Smooth muscle cell (in vitro differentiated cells): ENCODE measurements around the gene ALAD. TPM values are rescaled to one million over a fixed set of nuclear protein-coding genes. Genes with fewer than 3 reads are reported as not detected.
A peak's percentile ranks its signal among the peaks of the same experiment; 100 is the strongest.

Experiments
- DNase-seq: peaks from one replicate; lab custom pipeline; 2025; ENCODE audit not compliant: unreplicated experiment; lab: John Stamatoyannopoulos, UW
- H2AFZ ChIP-seq: fragments of 200-600 bp; sonication (generic); 2 replicates; pipeline ENCODE4 v1.6.0; 2016; ENCODE audit warnings: antibody characterized with exemption, low read depth, mild to moderate bottlenecking
- H3F3A ChIP-seq: fragments of 200-600 bp; sonication (generic); 2 replicates; pipeline ENCODE4 v1.6.0; 2017; ENCODE audit warnings: antibody characterized with exemption, low read depth
- H3K27ac ChIP-seq: fragments of 200-600 bp; sonication (generic); 2 replicates; pipeline ENCODE4 v1.5.1; 2016; ENCODE audit warnings: low read depth, mild to moderate bottlenecking
- H3K27me3 ChIP-seq: fragments of 200-600 bp; sonication (generic); 2 replicates; pipeline ENCODE4 v1.6.1; 2016; ENCODE audit warnings: low read depth, mild to moderate bottlenecking
- H3K36me3 ChIP-seq: fragments of 200-600 bp; sonication (generic); 2 replicates; pipeline ENCODE4 v1.5.1; 2016; ENCODE audit warnings: low read depth
- H3K4me1 ChIP-seq: fragments of 200-600 bp; sonication (generic); 2 replicates; pipeline ENCODE4 v1.5.1; 2016; ENCODE audit warnings: low read depth
- H3K4me2 ChIP-seq: fragments of 200-600 bp; sonication (generic); 2 replicates; pipeline ENCODE4 v1.6.0; 2016; ENCODE audit warnings: mild to moderate bottlenecking
- H3K4me3 ChIP-seq: fragments of 200-600 bp; sonication (generic); 2 replicates; pipeline ENCODE4 v1.5.1; 2016; ENCODE audit warnings: mild to moderate bottlenecking
- H3K79me2 ChIP-seq: fragments of 200-600 bp; sonication (generic); 2 replicates; pipeline ENCODE4 v1.6.0; 2016; ENCODE audit warnings: low read depth, mild to moderate bottlenecking
- H3K9ac ChIP-seq: fragments of 200-600 bp; sonication (generic); 2 replicates; pipeline ENCODE4 v1.6.0; 2016; ENCODE audit warnings: low read depth
- H3K9me3 ChIP-seq: fragments of 200-600 bp; sonication (generic); replicated peaks from 2 replicates; pipeline ENCODE4 v1.5.1; 2016; ENCODE audit warnings: low read depth
- H4K20me1 ChIP-seq: fragments of 200-600 bp; sonication (generic); 2 replicates; pipeline ENCODE4 v1.6.0; 2016; ENCODE audit warnings: low read depth
- WGBS: methylation state at CpG from one replicate; pipeline ENCODE4 v1.1.7; 2016; ENCODE audit warnings: low lambda C conversion rate; 5-methylcytosine and 5-hydroxymethylcytosine counted together
- polyA plus RNA-seq: library from polyadenylated mRNA; unstranded; fragments of >200 nt; fragmentation: Nextera tagmentation; extraction: Ambion mirVana; gene quantifications from 2 replicates; pipeline ENCODE4 v1.2.1, GENCODE V29; 2016
- total RNA-seq: library from RNA; depleted of rRNA; stranded (reverse); fragments of >200 nt; gene quantifications from 2 replicates; pipeline ENCODE4 v1.2.3, GENCODE V29; 2014
- TF ChIP-seq, protein P1 (sequence below): fragments of 200-600 bp; sonication (generic); IDR thresholded peaks from 2 replicates; pipeline ENCODE4 v1.5.1; 2017; ENCODE audit warnings: borderline replicate concordance, mild to moderate bottlenecking, antibody characterized with exemption; ENCODE audit not compliant: insufficient read depth, poor library complexity, severe bottlenecking

The ALAD gene
- total and polyA plus RNA-seq, 2 experiments from 2014 or later = 7.1 to 15.4 TPM

- WGBS = 86% methylated on average over 3 of the region's 3 CpGs
- H3K4me1 ChIP-seq = no peaks in the 10 kb centered on the region
- no peaks in the 10 kb centered on the region for H3K79me2 ChIP-seq
- H2AFZ ChIP-seq = no peak overlapping the region
- H3K4me3 ChIP-seq = no peak overlapping the region
- no peak for DNase-seq
- no peak overlapping the region for H3K4me2 ChIP-seq
- H3K36me3 ChIP-seq = no peaks in the 10 kb centered on the region
- no peaks in the 10 kb centered on the region for H4K20me1 ChIP-seq
- H3K27ac ChIP-seq = no peak overlapping the region
- H3K27me3 ChIP-seq = peaks cover 35% of the 10 kb centered on the region
- H3K9me3 ChIP-seq = no peaks in the 10 kb centered on the region
- TF ChIP-seq, protein P1, sequence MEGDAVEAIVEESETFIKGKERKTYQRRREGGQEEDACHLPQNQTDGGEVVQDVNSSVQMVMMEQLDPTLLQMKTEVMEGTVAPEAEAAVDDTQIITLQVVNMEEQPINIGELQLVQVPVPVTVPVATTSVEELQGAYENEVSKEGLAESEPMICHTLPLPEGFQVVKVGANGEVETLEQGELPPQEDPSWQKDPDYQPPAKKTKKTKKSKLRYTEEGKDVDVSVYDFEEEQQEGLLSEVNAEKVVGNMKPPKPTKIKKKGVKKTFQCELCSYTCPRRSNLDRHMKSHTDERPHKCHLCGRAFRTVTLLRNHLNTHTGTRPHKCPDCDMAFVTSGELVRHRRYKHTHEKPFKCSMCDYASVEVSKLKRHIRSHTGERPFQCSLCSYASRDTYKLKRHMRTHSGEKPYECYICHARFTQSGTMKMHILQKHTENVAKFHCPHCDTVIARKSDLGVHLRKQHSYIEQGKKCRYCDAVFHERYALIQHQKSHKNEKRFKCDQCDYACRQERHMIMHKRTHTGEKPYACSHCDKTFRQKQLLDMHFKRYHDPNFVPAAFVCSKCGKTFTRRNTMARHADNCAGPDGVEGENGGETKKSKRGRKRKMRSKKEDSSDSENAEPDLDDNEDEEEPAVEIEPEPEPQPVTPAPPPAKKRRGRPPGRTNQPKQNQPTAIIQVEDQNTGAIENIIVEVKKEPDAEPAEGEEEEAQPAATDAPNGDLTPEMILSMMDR = no peak
- H3F3A ChIP-seq = peaks cover 5% of the 10 kb centered on the region
- H3K9ac ChIP-seq = no peak overlapping the region
Observed at GRCh38 chr9:113348437-113348836, 52.6 kb downstream of the ALAD start.

- H3K4me2 ChIP-seq = no peak overlapping the region
- H2AFZ ChIP-seq = no peak overlapping the region
- H3K36me3 ChIP-seq = no peaks in the 10 kb centered on the region
- peaks cover 5% of the 10 kb centered on the region for H3F3A ChIP-seq
- H3K79me2 ChIP-seq = no peaks in the 10 kb centered on the region
- WGBS = 67% methylated on average over 1 of the region's 1 CpG
- no peak for DNase-seq
- H3K27me3 ChIP-seq = peaks cover 21% of the 10 kb centered on the region
- no peak overlapping the region for H3K9ac ChIP-seq
- H3K4me3 ChIP-seq = no peak overlapping the region
- TF ChIP-seq, protein P1 = no peak
- H3K4me1 ChIP-seq = no peaks in the 10 kb centered on the region
- H4K20me1 ChIP-seq = no peaks in the 10 kb centered on the region
- no peak overlapping the region for H3K27ac ChIP-seq
- H3K9me3 ChIP-seq = no peaks in the 10 kb centered on the region
Observed at GRCh38 chr9:113345671-113346070, 55.4 kb downstream of the ALAD start.

GRCh38 chr9:113345190-113345589, 55.9 kb downstream of the ALAD start:
- Histone ChIP-seq H3K9ac (no peak overlapping the region), H3K4me1 (no peaks in the 10 kb centered on the region), H3K27me3 (peaks cover 16% of the 10 kb centered on the region), H3K36me3 (no peaks in the 10 kb centered on the region), H3F3A (peaks cover 5% of the 10 kb centered on the region), H3K4me2 (no peak overlapping the region), H3K9me3 (no peaks in the 10 kb centered on the region), H3K27ac (no peak overlapping the region), H3K79me2 (no peaks in the 10 kb centered on the region), H4K20me1 (no peaks in the 10 kb centered on the region), H3K4me3 (no peak overlapping the region), H2AFZ (no peak overlapping the region)
- 72% methylated on average over 2 of the region's 2 CpGs for WGBS
- TF ChIP-seq, protein P1 = no peak
- no peak for DNase-seq

GRCh38 chr9:113343732-113344231, 57.3 kb downstream of the ALAD start:
- H3K9ac ChIP-seq = no peak overlapping the region
- no peak overlapping the region for H2AFZ ChIP-seq
- peak; percentile 50 for DNase-seq

More at GRCh38 chr9:113343732-113344231, 57.3 kb downstream of the ALAD start:
- no peaks in the 10 kb centered on the region for H4K20me1 ChIP-seq
- no peaks in the 10 kb centered on the region for H3K36me3 ChIP-seq
- H3K4me2 ChIP-seq = no peak overlapping the region
- no peaks in the 10 kb centered on the region for H3K79me2 ChIP-seq
- H3K4me1 ChIP-seq = peaks cover 3% of the 10 kb centered on the region
- H3F3A ChIP-seq = peaks cover 5% of the 10 kb centered on the region
- no peaks in the 10 kb centered on the region for H3K9me3 ChIP-seq
- peak overlapping the region; percentile 47 for H3K27ac ChIP-seq
- no peak overlapping the region for H3K4me3 ChIP-seq
- 26% methylated on average over 1 of the region's 1 CpG for WGBS
- H3K27me3 ChIP-seq = peaks cover 5% of the 10 kb centered on the region
- TF ChIP-seq, protein P1 = no peak
